Activated CD4-positive, CD25-positive, alpha-beta regulatory T cell (primary cell): ENCODE data around the gene ALS2CL.

Experiments used
- DNase-seq, 4 experiments: peaks; one replicate each; lab custom pipeline; 2025; lab: John Stamatoyannopoulos, UW

The ALS2CL gene

DNA sequence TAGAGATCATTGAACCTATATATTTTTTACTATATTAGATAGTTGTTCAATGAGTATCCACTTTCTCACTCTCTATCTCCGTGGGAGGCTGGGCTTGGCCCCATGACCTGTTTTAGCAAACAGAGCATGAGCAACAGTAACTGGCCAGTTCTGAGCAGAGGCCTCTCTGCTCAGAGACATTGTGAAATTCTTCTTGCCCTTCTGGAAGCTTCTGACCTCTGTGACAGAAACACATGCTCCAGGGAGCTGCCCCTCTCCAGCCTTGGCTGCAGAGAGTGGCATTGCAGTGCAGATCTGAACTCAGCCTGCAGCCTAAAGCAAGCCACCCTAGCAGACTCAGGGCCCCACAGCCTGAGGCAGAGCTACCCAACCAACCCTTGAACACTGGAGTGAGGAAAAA is 60.7 kb downstream of the ALS2CL start:
- no peak for DNase-seq

DNA sequence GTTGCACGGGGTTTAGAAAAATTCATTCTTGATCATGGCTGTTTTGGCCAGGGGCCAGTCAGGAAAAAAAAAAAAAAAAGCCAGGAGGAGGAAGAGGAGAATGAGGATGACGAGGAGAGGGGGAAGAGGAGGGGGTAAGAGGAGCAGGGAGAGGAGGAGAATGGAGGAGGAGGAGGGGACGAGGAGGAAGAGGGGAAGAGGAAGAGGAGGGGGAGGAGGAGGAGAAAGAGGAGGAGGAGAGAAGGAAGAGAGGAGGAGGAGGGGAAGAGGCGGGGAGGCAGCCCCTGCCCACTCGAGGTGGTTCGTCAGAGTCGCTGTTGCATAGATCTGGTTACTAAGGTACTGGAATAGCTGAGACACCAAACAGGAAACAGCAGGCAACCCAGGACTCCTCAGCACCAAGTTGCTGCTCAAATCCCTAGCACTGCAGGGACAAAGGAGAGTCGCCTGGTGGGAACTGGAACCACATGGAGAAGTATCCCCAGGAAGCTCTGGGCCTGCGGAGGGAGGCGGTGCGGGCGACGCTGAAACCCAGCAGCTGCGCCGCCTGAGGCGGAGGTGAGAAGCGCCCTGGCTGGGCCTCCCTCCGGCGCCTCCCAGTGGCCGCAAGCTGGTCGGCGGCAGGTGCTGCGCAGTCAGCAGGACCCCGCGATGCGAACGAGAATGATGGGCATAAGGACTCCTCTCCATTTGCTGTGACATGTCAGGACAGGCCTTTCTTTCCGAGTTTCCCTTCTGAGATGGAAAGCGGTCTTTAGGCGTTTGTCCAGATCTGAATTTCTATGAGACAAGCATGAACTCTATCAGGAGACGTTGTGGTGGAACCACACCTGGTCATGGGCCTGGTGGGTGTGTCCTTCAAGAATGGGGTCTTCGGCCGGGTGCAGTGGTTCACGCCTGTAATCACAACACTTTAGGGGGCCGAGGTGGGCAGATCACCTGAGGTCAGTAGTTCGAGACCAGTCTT is 63.6 kb downstream of the ALS2CL start:
- DNase-seq: peak; percentile 53 to 70 (median 66)

DNA sequence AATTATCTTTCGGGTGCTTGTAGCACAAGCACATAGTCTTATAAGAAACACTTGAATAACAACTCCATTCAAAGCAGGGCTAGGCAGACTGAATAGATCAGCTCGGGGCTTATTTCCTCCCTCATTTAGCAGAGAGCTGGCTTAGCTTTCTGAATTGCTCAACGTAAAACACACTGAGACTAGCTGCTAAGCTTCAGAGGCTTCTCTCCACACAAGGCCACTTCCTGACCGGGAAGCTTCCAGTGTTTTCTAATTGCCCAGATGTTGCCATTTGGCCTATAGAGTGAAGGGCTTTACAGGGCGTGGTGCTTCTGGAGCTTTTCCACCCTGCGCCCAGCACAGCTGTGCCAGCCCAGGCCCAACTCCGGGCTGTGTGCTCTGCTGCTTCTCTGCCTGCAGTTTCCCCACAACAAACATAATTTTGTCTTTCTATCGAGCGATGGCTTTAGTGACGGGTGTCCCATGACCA is 64.5 kb downstream of the ALS2CL start:
- no peak for DNase-seq

DNA sequence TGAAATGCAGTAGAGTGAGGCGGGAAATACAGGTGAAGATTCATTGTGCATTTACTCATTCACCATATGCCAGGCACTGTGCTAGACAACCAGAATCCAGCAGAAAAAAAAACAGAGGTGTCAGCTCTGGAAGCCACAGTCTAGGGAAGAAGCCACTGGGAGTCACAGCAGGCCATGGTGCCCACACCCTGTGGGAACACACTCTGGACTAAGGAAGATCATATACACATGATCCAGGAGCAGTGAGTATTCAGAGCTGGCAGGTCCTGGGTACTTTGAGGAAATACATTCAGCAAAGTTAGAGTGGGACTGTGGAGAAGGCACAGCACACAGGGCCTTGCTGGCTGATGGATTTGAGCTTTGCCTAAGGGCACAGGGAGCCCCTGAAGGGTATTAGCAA is 66.4 kb downstream of the ALS2CL start:
- no peak for DNase-seq

DNA sequence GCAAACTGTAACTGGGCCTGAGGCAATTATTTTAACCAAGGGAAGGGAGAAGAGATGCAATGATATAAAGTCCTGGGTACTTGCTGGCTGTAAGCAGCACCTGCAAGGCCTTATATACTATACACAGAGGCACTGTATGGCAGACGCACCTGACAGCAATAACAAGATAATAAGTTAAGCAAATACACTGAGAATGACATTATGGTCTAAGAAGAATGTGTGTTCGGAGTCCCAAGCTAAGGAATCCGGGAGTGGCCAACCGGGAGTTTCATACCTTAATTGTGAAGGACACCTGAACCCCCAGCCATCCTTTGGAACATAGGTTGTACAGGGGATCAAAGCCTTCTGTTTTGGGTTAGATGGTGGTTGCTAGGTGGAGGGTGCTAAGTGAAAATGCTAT is 67.4 kb downstream of the ALS2CL start:
- DNase-seq: no peak

DNA sequence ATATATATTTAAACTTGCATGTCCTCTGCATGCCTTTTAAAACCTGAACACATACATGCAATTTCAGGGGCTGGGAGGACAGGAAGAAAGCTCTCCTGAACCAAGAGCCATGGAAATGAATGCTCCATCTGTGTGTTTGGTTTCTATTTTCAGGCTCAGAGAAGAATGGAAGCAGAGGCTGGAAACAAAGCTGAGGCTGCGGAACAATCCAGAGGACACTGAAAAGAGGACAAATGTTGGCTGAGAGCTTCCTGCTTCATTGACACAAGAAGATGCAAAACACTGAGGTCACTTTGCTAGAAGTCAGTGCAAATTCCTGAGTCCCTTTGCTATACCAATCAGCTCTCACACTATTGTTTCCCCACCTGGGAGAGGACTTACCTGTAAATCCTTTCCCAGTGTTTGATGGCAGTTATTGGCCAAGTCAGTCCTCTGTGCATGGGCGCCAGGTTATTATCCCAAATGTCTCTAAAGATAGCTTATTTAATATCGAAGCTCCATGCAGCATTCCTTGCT is 68.4 kb downstream of the ALS2CL start:
- DNase-seq: no peak

DNA sequence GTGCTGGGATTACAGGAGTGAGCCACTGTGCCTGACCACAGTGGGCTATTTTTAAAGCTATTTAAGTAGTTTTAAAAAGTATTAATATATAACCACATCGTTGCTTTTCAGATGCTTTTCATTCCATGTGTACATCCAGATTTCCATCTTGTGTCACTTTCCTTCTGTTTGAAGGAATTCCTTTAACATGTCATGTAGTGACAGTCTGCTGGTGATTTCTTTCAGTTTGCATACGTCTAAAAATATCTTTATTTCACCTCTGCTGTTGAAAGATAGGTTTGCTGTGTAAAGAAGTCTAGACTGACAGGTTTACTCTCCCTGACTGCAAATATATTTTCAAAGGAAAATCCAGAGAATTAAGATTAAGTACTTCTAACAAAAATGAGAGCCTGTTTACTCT is 68.9 kb downstream of the ALS2CL start:
- no peak for DNase-seq

DNA sequence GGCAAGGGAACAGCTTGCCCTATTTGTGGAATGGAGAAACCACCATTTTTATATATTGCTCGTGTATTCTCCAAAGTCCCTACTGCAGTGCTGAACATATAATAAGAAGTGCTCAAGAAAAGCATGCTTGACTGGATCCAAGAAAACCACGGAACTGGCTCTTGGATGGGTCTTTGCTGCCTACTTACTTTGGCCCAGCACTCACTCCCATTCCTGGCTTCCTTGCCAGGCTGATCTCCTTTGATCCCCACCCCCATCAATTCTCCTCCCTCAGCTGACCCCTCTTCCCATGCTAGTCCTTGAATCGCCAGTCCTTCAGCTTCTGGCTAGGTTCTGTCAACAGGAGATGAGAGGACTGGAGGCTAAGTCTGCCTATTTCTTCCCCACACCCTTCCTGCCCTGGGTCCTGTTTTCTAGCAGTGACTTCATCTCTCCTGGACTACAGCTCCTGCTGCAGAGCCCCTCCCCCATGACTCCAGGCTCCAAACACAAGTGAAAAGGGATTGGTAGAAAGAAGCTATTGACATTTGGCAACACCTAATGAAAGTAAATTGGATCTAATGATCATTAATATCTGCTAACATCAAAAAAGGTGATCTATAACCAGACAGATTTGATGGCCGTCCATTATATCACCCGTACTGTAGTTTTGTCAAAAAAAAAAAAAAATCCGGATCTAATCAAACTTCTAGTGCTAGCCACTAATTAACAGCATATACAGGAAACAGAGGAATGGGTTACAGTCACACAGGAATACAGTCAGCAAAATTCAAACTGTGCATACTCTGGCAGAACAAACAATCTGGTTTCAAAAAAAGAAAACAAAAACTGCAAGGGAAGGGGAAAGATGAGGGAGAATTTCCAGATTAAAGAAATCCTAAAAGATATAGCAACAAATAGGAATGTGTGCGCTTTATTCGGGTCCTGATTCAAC is 73.4 kb downstream of the ALS2CL start:
- no peak for DNase-seq
